ENCODE measurements around the gene UNKL.

Gene UNKL, protein sequence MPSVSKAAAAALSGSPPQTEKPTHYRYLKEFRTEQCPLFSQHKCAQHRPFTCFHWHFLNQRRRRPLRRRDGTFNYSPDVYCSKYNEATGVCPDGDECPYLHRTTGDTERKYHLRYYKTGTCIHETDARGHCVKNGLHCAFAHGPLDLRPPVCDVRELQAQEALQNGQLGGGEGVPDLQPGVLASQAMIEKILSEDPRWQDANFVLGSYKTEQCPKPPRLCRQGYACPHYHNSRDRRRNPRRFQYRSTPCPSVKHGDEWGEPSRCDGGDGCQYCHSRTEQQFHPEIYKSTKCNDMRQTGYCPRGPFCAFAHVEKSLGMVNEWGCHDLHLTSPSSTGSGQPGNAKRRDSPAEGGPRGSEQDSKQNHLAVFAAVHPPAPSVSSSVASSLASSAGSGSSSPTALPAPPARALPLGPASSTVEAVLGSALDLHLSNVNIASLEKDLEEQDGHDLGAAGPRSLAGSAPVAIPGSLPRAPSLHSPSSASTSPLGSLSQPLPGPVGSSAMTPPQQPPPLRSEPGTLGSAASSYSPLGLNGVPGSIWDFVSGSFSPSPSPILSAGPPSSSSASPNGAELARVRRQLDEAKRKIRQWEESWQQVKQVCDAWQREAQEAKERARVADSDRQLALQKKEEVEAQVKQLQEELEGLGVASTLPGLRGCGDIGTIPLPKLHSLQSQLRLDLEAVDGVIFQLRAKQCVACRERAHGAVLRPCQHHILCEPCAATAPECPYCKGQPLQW

GRCh38 chr16:1414532-1415260 lies at the start of gene UNKL:
TSS of gene UNKL (minus strand) at chr16:1414704. CDS start at chr16:1414691, 13 bp downstream.
- DNase-seq (ENCODE audit: low spot score) (no peak), ATAC-seq (ENCODE audit: low read depth) (no peak; the same call in 2 of the 3 replicates)
- Histone ChIP-seq H3K27ac (ENCODE audit: poor library complexity, severe bottlenecking) (peak within 1 kb of the TSS; percentile 55), H3K9me3 (ENCODE audit: severe bottlenecking) (no peaks in the 10 kb centered on the region), H3K4me1 (ENCODE audit: insufficient read depth, poor library complexity, severe bottlenecking) (peaks cover 4% of the 10 kb centered on the region), H3K27me3 (ENCODE audit: insufficient read depth, poor library complexity, severe bottlenecking) (no peaks in the 10 kb centered on the region), H3K4me3 (ENCODE audit: severe bottlenecking) (peak within 1 kb of the TSS; percentile 100), H3K36me3 (ENCODE audit: low read depth) (peaks cover 4% of the 10 kb centered on the region; the same call in 1 of the 2 replicates)
- TF ChIP-seq CTCF (IDR thresholded peaks at IDR 0.05; ENCODE audit: poor library complexity, severe bottlenecking), result no peak

DNA sequence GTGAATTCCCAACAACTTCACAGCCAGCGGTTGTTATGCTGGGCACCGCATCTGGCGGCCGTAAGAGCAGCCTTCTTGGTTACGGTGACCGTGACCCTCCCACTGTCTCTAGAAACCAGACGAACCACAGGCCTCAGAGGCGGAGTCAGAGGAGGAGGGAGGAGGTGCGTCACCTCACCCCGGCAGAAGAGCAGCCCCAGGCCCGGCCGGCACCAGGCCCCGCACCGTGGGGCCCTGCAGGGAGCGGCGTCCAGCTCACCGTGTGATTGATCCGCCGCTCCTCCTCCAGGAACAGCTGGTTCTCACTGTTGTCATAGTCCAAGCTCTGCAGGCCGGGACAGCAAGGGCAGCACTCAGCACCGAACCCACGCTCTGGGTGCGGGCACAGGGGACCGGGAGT lies 46.6 kb upstream of the UNKL start:
- no peaks in the 10 kb centered on the region for H3K27me3 ChIP-seq (ENCODE audit: insufficient read depth, poor library complexity, severe bottlenecking)
- no peak overlapping the region for H3K27ac ChIP-seq (ENCODE audit: poor library complexity, severe bottlenecking)
- ATAC-seq (ENCODE audit: low read depth) (no peak), DNase-seq (ENCODE audit: low spot score) (no peak)
- TF ChIP-seq CTCF (IDR thresholded peaks at IDR 0.05; ENCODE audit: poor library complexity, severe bottlenecking), result no peak
- no peaks in the 10 kb centered on the region for H3K36me3 ChIP-seq (ENCODE audit: low read depth)
- no peaks in the 10 kb centered on the region for H3K9me3 ChIP-seq (ENCODE audit: severe bottlenecking)
- no peak overlapping the region for H3K4me3 ChIP-seq (ENCODE audit: severe bottlenecking)
- H3K4me1 ChIP-seq (ENCODE audit: insufficient read depth, poor library complexity, severe bottlenecking), result no peaks in the 10 kb centered on the region

DNA sequence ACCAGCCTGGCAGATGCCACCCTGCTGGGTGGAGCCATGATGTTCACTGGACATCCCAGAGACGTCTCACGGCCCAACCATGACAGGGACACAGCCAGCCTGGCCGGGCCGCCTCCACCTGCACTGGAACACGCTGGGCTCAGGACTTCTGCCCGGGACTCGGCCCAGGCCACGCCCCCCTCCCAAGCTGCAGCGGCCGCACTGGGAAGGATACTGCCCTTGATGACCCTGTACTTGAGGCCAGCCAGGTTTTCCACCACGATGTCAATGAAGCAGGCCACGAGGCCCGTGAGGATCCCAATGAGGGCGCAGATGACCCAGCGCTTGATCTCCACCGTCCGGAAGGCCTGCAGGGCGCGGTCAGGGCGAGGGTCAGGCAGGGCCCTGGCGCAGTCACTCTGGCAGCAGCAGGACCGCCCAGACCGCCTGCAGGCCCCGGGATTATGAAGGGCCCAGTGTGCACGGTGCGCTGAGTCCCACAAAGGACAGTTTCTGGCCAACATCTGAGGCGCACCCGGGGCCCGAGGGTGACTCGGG lies 46.2 kb upstream of the UNKL start:
- no peak overlapping the region for H3K27ac ChIP-seq (ENCODE audit: poor library complexity, severe bottlenecking)
- ATAC-seq (ENCODE audit: low read depth) (no peak), DNase-seq (ENCODE audit: low spot score) (no peak)
- no peaks in the 10 kb centered on the region for H3K4me1 ChIP-seq (ENCODE audit: insufficient read depth, poor library complexity, severe bottlenecking)
- no peak overlapping the region for H3K4me3 ChIP-seq (ENCODE audit: severe bottlenecking)
- no peak for TF ChIP-seq CTCF (IDR thresholded peaks at IDR 0.05; ENCODE audit: poor library complexity, severe bottlenecking)
- H3K9me3 ChIP-seq (ENCODE audit: severe bottlenecking), result no peaks in the 10 kb centered on the region
- no peaks in the 10 kb centered on the region for H3K27me3 ChIP-seq (ENCODE audit: insufficient read depth, poor library complexity, severe bottlenecking)
- H3K36me3 ChIP-seq (ENCODE audit: low read depth), result no peaks in the 10 kb centered on the region

DNA sequence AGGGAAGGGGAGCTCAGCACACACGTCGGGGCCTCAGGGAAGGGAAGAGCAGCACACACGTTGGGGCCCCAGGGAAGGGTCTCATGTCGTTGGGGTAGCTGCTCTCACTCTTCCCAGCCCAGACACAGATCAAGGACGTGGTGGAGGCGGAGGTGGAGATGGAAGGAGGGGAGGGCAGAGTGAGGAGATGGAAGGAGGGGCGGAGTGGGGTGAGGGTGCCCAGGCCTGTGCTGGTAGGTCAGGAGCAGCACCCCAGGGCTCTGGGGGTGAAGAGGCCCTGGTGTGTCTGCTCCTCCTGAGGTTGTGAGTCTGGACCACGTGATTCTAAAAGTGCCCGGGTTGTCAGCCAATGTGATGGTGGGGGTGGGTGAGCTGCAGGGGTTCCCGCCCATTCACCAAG lies 45.5 kb upstream of the UNKL start:
- H3K27me3 ChIP-seq (ENCODE audit: insufficient read depth, poor library complexity, severe bottlenecking), result no peaks in the 10 kb centered on the region
- ATAC-seq (ENCODE audit: low read depth), result no peak
- H3K4me1 ChIP-seq (ENCODE audit: insufficient read depth, poor library complexity, severe bottlenecking), result no peaks in the 10 kb centered on the region
- H3K36me3 ChIP-seq (ENCODE audit: low read depth), result no peaks in the 10 kb centered on the region
- H3K4me3 ChIP-seq (ENCODE audit: severe bottlenecking), result no peak overlapping the region
- no peak overlapping the region for H3K27ac ChIP-seq (ENCODE audit: poor library complexity, severe bottlenecking)
- TF ChIP-seq CTCF (IDR thresholded peaks at IDR 0.05; ENCODE audit: poor library complexity, severe bottlenecking), result no peak
- no peak for DNase-seq (ENCODE audit: low spot score)
- no peaks in the 10 kb centered on the region for H3K9me3 ChIP-seq (ENCODE audit: severe bottlenecking)

Measured in RWPE2 (cell line).